Panc1 (cell line): Measurements from ENCODE around the gene C19orf44. TPM values are rescaled to one million over a fixed set of nuclear protein-coding genes. Genes with fewer than 3 reads are reported as not detected.
"Not testable (repeated sequence)": the region's sequence is repeated elsewhere in the genome, so short reads cannot be mapped to it uniquely, and the experiment has no call there.

Experiments
- ATAC-seq: fragments of 200-7000 bp; cut with Tn5 transposase; 2 replicates; pipeline ENCODE4 v1.9.1; 2020; ENCODE audit warnings: mild to moderate bottlenecking, moderate library complexity
- BruUV-seq: library from RNA; stranded (reverse); fragments of 400-500 nt; replicated peaks from 2 replicates; lab custom pipeline; 2021; lab: Mats Ljungman, UMichigan
- CTCF ChIA-PET: fragments of 300-600 bp; sonication (Branson Sonifier 250); formaldehyde crosslinking; loops from one replicate; lab custom pipeline; 2022; ENCODE audit warnings: antibody characterized with exemption; lab: Charles Lee
- POLR2A ChIA-PET: fragments of 300-600 bp; sonication (Branson Sonifier 250); formaldehyde crosslinking; loops from one replicate; lab custom pipeline; 2022; ENCODE audit warnings: antibody characterized with exemption; lab: Charles Lee
- DNase-seq: peaks from one replicate; pipeline ENCODE4 v3.0.0-alpha.2; 2010; ENCODE audit warnings: low read depth, low spot score
- H3K27ac ChIP-seq: 2 replicates; pipeline ENCODE4 v1.5.1; 2011; ENCODE audit warnings: mild to moderate bottlenecking, low read length, inconsistent platforms
- H3K27me3 ChIP-seq: fragments of 200-500 bp; sonication (Bioruptor generic); 2 replicates; pipeline ENCODE4 v1.6.0; 2014; ENCODE audit warnings: low read length, inconsistent platforms; ENCODE audit not compliant: control insufficient read depth, insufficient read depth
- H3K36me3 ChIP-seq: fragments of 200-500 bp; sonication (Bioruptor generic); 2 replicates; pipeline ENCODE4 v1.5.1; 2014; ENCODE audit warnings: inconsistent platforms, mild to moderate bottlenecking, low read length, moderate library complexity; ENCODE audit not compliant: control insufficient read depth, insufficient read depth
- H3K4me1 ChIP-seq: 2 replicates; pipeline ENCODE4 v1.5.1; 2011; ENCODE audit warnings: inconsistent platforms, mild to moderate bottlenecking, low read length, moderate library complexity; ENCODE audit not compliant: control insufficient read depth, insufficient read depth
- H3K4me3 ChIP-seq, 2 experiments: 2 replicates each; pipeline ENCODE4 v1.5.1; 2011 to 2012; ENCODE audit warnings: low read depth in 2 of 2, low read length in 2 of 2, mild to moderate bottlenecking in 2 of 2, inconsistent platforms in 1 of 2, moderate library complexity in 1 of 2
- H3K9me3 ChIP-seq: fragments of 200-500 bp; sonication (Bioruptor generic); 2 replicates; pipeline ENCODE4 v1.5.1; 2014; ENCODE audit warnings: low read depth, mild to moderate bottlenecking, inconsistent platforms, low read length, moderate library complexity; ENCODE audit not compliant: control insufficient read depth, insufficient read depth
- POLR2AphosphoS5 ChIP-seq: IDR thresholded peaks from 2 replicates; pipeline ENCODE4 v1.6.1; 2012; ENCODE audit warnings: mild to moderate bottlenecking, low read depth, low read length, moderate library complexity
- REST ChIP-seq, 2 experiments: IDR thresholded peaks; 2 replicates each; pipeline ENCODE4 v1.6.1; 2011 to 2012; ENCODE audit warnings: low read depth in 2 of 2, control low read depth in 1 of 2, low read length in 1 of 2, mild to moderate bottlenecking in 1 of 2, moderate library complexity in 1 of 2; ENCODE audit not compliant: insufficient read depth in 1 of 2
- SIN3A ChIP-seq: IDR thresholded peaks from 2 replicates; pipeline ENCODE4 v1.6.1; 2012; ENCODE audit warnings: low read depth, mild to moderate bottlenecking, low read length, moderate library complexity, borderline replicate concordance; ENCODE audit not compliant: insufficient read depth
- TCF7L2 ChIP-seq: IDR thresholded peaks from 2 replicates; pipeline ENCODE4 v1.6.1; 2011; ENCODE audit warnings: mild to moderate bottlenecking, low read depth, low read length, inconsistent platforms
- in situ Hi-C: cut with HindIII; loops from 2 replicates; pipeline ENCODE4 v1.10.0; 2016; ENCODE audit warnings: low sequenced_read_pairs, low pct_unique_long_range_greater_than_20kb
- intact Hi-C: fragments of 100-400 bp; cut with micrococcal nuclease; formaldehyde crosslinking; loops from one replicate; pipeline ENCODE4 v1.10.0; 2022; ENCODE audit not compliant: unreplicated experiment
- total RNA-seq: library from RNA; stranded (reverse); gene quantifications from one replicate; pipeline ENCODE4 v1.2.1, GENCODE V29; 2021; ENCODE audit not compliant: unreplicated experiment
- TF ChIP-seq, protein P1 (sequence below): fragments of 450-650 bp; IDR thresholded peaks from 2 replicates; pipeline ENCODE4 v1.5.1; 2017; ENCODE audit warnings: mild to moderate bottlenecking

The C19orf44 gene
- total RNA-seq, 1 experiment from 2014 or later, result 4.4 TPM

GRCh38 chr19:16542045-16542909 lies 46.1 kb downstream of the C19orf44 start, which contains the start of gene CHERP:
Gene CHERP (minus strand): TSS chr19:16542437. CDS start chr19:16542378, 59 bp downstream.
- H3K36me3 ChIP-seq, result peaks cover 4% of the 10 kb centered on the region
- BruUV-seq, result no TSS peak
- H3K4me1 ChIP-seq, result peaks cover 8% of the 10 kb centered on the region; the same call in 1 of the 2 replicates
- intact Hi-C loops (no loop called here), in situ Hi-C loops (no loop called here)
- peak; percentile 83 for TF ChIP-seq POLR2AphosphoS5
- no peak; the same call in 1 of the 2 replicates for TF ChIP-seq SIN3A
- TF ChIP-seq, protein P1, sequence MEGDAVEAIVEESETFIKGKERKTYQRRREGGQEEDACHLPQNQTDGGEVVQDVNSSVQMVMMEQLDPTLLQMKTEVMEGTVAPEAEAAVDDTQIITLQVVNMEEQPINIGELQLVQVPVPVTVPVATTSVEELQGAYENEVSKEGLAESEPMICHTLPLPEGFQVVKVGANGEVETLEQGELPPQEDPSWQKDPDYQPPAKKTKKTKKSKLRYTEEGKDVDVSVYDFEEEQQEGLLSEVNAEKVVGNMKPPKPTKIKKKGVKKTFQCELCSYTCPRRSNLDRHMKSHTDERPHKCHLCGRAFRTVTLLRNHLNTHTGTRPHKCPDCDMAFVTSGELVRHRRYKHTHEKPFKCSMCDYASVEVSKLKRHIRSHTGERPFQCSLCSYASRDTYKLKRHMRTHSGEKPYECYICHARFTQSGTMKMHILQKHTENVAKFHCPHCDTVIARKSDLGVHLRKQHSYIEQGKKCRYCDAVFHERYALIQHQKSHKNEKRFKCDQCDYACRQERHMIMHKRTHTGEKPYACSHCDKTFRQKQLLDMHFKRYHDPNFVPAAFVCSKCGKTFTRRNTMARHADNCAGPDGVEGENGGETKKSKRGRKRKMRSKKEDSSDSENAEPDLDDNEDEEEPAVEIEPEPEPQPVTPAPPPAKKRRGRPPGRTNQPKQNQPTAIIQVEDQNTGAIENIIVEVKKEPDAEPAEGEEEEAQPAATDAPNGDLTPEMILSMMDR, result no peak
- 0 out of 2 replicates have a peak, but pooled peaks have one; percentile 21 for TF ChIP-seq TCF7L2
- no peak; a peak in 1 of 4 replicates for TF ChIP-seq REST (IDR thresholded peaks at IDR 0.05; ENCODE audit: insufficient read depth in 1 of 2, low read depth in 2 of 2, low read length in 1 of 2)
- DNase-seq (peak; percentile 38), ATAC-seq (peak; percentile 93)
- POLR2A ChIA-PET, result no interaction called here
- no peaks in the 10 kb centered on the region for H3K27me3 ChIP-seq
- H3K4me3 ChIP-seq, result peak within 1 kb of the TSS; percentile 95 to 97
- H3K27ac ChIP-seq, result peak within 1 kb of the TSS; percentile 90
- H3K9me3 ChIP-seq, result no peaks in the 10 kb centered on the region
- CTCF ChIA-PET, result interaction anchor here (0.6 kb wide), 1 partner anchor 71 kb away, joined by 10 read pairs; no protein-coding TSS in a partner anchor

- ChIA-PET POLR2A (interaction anchor here (0.6 kb wide), 2 partner anchors 9 to 81 kb away, joined by 6 to 7 read pairs; no protein-coding TSS in a partner anchor), CTCF (interaction anchor here (0.6 kb wide), 1 partner anchor 71 kb away, joined by 10 read pairs; no protein-coding TSS in a partner anchor)
- no peaks in the 10 kb centered on the region for H3K27me3 ChIP-seq
- peaks cover 8% of the 10 kb centered on the region; the same call in 1 of the 2 replicates for H3K4me1 ChIP-seq
- intact Hi-C loops (no loop called here), in situ Hi-C loops (no loop called here)
- BruUV-seq, result TSS peak; percentile 95
- ATAC-seq (no peak), DNase-seq (no peak)
- H3K9me3 ChIP-seq, result no peaks in the 10 kb centered on the region
- peak overlapping the region; percentile 95 to 97 for H3K4me3 ChIP-seq
- peaks cover 4% of the 10 kb centered on the region for H3K36me3 ChIP-seq
- peak overlapping the region; percentile 90 for H3K27ac ChIP-seq
- TF ChIP-seq TCF7L2 (no peak), POLR2AphosphoS5 (no peak), REST (IDR thresholded peaks at IDR 0.05; ENCODE audit: insufficient read depth in 1 of 2, low read depth in 2 of 2, low read length in 1 of 2) (no peak), SIN3A (no peak)
- TF ChIP-seq, protein P1, result no peak
Measured at GRCh38 chr19:16542910-16543472, 46.8 kb downstream of the C19orf44 start.

DNA sequence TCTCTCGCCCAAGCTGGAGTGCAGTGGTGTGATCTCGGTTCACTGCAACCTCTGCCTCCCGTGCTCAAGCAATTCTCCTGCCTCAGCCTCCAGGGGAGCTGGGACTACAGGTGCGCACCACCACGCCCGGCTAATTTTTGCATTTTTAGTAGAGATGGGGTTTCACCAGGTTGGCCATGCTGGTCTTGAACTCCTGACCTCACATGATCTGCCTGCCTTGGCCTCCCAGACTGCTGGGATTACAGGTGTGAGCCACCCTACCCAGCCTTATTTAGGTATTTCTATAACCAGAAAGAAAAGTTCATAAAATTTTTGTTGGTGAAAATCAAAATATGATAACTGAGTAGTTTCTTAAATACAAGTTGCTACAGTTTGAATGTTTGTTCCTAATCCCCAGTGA lies 47.5 kb downstream of the C19orf44 start:
- H3K36me3 ChIP-seq, intact Hi-C loops, H3K9me3 ChIP-seq, H3K4me1 ChIP-seq, H3K27ac ChIP-seq, CTCF ChIA-PET, DNase-seq, ATAC-seq, in situ Hi-C loops, H3K27me3 ChIP-seq, BruUV-seq: not testable (repeated sequence)
- POLR2A ChIA-PET, result interaction anchor here (0.6 kb wide), 1 partner anchor 80 kb away, joined by 6 read pairs; no protein-coding TSS in a partner anchor
- peak overlapping the region; percentile 95 to 97; a peak in 1 of 4 replicates for H3K4me3 ChIP-seq
